Testis (tissue), 2 donors: ENCODE data around the gene SLC25A34.

ENCODE experiments used
- CTCF ChIP-seq, 3 experiments: fragments of 450-650 bp in 2 of 3; fragments of 200-600 bp in 1 of 3; sonication (generic) in 1 of 3; IDR thresholded peaks; one replicate each; pipeline ENCODE4 v1.5.1; 2016 to 2019; ENCODE audit warnings: antibody characterized with exemption in 3 of 3, mild to moderate bottlenecking in 2 of 3, moderate library complexity in 1 of 3
- POLR2A ChIP-seq: fragments of 450-650 bp; IDR thresholded peaks from one replicate; pipeline ENCODE4 v1.6.1; 2017; ENCODE audit warnings: antibody characterized with exemption, mild to moderate bottlenecking, moderate library complexity

DNA sequence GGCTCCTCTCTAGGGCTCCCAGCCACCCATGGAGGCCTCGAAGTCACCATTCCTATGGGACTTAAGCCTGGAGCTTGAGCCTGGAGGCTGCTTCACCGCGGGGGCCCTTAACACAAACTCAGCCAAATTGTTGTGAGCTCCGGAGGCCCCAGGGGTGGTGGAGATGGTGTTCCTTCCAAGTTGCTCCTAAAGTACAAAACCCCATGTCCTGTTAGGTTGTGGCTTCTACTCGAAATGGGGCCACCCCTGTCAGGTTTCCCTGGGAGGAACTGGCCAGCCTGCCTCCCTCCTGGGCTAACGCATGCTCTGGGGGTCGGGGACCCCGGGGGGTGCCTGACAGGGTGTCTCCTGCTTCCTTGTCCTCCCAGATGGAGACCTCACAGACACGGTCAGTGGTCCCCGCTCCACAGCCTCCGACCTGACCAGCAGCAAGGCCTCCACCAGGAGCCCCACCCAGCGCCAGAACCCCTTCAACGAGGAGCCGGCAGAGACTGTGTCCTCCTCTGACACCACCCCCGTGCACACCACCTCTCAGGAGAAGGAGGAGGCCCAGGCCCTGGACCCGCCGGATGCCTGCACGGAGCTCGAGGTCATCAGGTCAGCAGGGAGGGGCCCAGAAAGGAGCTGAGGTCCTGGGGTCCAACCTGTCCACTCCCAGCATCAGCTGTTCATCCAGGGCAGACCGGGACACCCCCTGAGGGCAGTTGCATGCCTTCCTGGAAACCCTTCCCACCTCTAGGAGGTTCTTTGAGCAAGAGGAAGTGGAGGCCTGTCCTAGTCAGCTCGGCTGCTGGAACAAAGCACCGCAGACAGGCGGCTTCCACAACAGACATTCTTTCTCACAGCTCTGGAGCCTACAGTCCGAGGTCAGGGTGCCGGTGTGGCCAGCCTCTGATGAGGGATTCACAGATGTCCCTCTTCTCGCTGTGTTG lies 10.8 kb upstream of the SLC25A34 start:
- no peak for TF ChIP-seq CTCF (IDR thresholded peaks at IDR 0.05)
- TF ChIP-seq POLR2A, result no peak
